ENCODE results near the gene MYL12B. TPM values are rescaled to one million over a fixed set of nuclear protein-coding genes. Genes with fewer than 3 reads are reported as not detected.

MYL12B gene
- total RNA-seq, 1 donor from 2014 or later, result 185 TPM

DNA sequence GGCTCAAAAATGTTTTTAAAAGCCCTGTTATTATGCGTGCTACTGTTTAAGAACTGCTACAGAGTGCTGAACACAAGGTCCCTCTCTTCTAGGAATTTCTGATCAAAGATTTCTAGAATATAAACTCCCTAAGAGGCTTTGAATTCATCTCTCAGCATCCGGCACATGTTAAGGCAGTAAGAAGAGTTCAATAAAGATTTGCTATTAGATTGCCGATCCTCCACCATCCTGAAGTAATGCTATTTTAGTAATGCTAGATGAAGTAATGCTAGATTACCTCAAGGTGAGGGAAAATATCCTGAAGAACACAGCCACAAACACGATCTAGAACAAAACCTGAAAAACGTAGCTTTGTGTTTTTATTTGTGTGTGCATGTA, 949 bp upstream of the MYL12B start:
- peak overlapping the region; percentile 94 for H3K4me3 Mint-ChIP-seq
- H3K36me3 Mint-ChIP-seq (ENCODE audit: low read depth), result peaks cover 39% of the 10 kb centered on the region
- DNase-seq (no peak), ATAC-seq (ENCODE audit: low read depth) (no peak)
- intact Hi-C loops (cut with micrococcal nuclease), result loop anchor here (1.0 to 5.0 kb wide), 5 partner anchors 14 to 689 kb away; partner anchors contain the start of genes METTL4, MYL12A, NDC80 and TGIF1
- peaks cover 80% of the 10 kb centered on the region for H3K4me1 Mint-ChIP-seq
- ChIA-PET POLR2A (interaction anchor here (1.0 to 5.7 kb wide), 22 partner anchors 9 to 603 kb away, joined by 3 to 166 read pairs (median 4); partner anchors contain the start of gene MYL12A), CTCF (interaction anchor here (1.6 kb wide), 1 partner anchor 14 kb away, joined by 11 read pairs; the partner anchor contains the start of gene MYL12A)
- no peaks in the 10 kb centered on the region for H3K27me3 Mint-ChIP-seq
- H3K27ac Mint-ChIP-seq, result peak overlapping the region; percentile 97
- H3K9me3 Mint-ChIP-seq, result no peaks in the 10 kb centered on the region
- TF ChIP-seq, protein P1, sequence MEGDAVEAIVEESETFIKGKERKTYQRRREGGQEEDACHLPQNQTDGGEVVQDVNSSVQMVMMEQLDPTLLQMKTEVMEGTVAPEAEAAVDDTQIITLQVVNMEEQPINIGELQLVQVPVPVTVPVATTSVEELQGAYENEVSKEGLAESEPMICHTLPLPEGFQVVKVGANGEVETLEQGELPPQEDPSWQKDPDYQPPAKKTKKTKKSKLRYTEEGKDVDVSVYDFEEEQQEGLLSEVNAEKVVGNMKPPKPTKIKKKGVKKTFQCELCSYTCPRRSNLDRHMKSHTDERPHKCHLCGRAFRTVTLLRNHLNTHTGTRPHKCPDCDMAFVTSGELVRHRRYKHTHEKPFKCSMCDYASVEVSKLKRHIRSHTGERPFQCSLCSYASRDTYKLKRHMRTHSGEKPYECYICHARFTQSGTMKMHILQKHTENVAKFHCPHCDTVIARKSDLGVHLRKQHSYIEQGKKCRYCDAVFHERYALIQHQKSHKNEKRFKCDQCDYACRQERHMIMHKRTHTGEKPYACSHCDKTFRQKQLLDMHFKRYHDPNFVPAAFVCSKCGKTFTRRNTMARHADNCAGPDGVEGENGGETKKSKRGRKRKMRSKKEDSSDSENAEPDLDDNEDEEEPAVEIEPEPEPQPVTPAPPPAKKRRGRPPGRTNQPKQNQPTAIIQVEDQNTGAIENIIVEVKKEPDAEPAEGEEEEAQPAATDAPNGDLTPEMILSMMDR (IDR thresholded peaks at IDR 0.05), result no peak

DNA sequence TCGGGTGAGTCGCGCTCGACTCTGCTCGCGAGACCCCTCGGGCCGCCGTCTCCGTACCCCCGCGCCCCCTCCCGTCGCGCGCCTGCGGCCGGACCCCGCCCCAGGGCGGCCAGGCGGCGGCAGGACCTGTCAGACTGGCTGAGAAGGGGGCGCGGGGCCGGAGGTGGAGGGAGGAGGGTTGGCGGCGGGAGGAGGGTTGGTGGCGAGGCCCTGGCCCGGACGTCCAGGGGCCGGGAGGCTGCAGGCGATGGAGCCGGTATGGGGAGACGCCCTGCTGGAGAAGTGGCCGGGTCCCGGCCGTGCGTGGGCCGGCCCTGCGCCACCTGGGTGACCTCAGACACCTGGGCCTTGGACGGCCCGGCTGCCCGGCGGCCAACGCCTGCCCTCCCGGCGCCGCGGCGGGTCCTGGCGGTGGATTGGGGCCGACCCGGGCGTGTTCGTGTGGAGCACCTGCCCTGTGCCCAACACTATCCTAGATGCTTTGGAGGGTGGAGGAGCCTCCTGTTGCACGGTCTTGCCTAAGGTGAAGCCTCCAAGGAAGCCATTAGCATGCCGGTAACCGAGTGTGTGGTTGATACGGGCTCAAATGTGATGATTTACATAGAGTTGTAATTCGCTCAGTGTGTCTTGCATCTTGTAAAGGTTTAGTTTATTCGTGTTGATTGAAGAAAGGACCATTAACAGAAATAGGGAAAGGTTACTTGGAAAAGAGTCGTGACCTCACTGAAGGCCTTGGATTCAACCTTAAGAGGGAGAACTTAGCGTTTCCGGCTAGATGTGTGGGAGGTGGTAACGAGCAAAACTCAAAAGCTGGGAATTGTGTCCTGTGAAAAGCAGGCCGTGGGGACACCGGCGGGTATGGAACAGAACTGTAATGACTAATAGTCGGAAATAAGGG, 550 bp downstream of the MYL12B start:
- POLR2A ChIA-PET, result interaction anchor here (0.6 to 5.7 kb wide), 20 partner anchors 8 to 604 kb away, joined by 3 to 166 read pairs (median 4); partner anchors contain the start of gene MYL12A
- Mint-ChIP-seq H3K4me1 (peaks cover 80% of the 10 kb centered on the region), H3K9me3 (no peaks in the 10 kb centered on the region), H3K4me3 (peak overlapping the region; percentile 94), H3K27me3 (no peaks in the 10 kb centered on the region), H3K27ac (peak overlapping the region; percentile 97), H3K36me3 (ENCODE audit: low read depth) (peaks cover 28% of the 10 kb centered on the region)
- intact Hi-C loops (cut with micrococcal nuclease), result loop anchor here (1.0 to 5.0 kb wide), 5 partner anchors 10 to 690 kb away; partner anchors contain the start of genes METTL4, NDC80 and TGIF1
- ATAC-seq (ENCODE audit: low read depth), result peak; percentile 10
- DNase-seq, result peak; percentile 39
- TF ChIP-seq, protein P1 (IDR thresholded peaks at IDR 0.05), result no peak
- CTCF ChIA-PET, result interaction anchor here (1.4 to 1.8 kb wide), 3 partner anchors 16 to 35 kb away, joined by 5 to 11 read pairs (median 6); partner anchors contain the start of gene MYL12A

DNA sequence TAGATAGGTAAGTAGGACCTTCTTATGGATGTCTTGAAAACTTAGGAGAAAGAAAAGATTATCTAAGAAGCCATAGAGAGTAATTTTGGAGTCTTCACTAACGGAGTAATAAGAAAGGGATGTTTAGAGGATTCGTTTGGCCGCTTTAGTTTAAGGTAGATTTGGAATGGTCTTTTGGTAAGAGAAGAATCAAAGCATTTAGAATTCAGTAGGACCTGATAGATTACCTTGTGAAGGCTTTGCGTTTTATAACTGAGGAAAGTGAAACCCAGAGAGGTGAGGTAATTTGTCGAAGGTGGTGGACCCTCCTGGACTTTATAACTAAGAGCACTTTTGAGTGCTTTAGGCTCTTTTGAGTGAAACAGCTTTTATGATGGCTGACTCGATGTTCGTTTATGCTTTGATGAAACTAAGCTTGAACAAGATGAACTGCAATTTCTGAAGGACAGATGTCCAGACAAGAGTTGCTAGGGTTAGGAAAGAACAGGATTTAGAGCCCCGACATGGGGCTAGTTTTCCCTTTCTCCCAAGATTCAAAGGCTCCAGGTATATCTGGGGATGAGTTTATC, 1.3 kb downstream of the MYL12B start:
- ATAC-seq (ENCODE audit: low read depth) (no peak), DNase-seq (no peak)
- TF ChIP-seq, protein P1 (IDR thresholded peaks at IDR 0.05), result no peak
- peak overlapping the region; percentile 74 for H3K27ac Mint-ChIP-seq
- H3K4me3 Mint-ChIP-seq, result peak overlapping the region; percentile 94
- CTCF ChIA-PET, result interaction anchor here (1.4 to 1.8 kb wide), 2 partner anchors 17 to 34 kb away, joined by 5 to 6 read pairs; no protein-coding TSS in a partner anchor
- POLR2A ChIA-PET, result interaction anchor here (2.8 to 5.7 kb wide), 2 partner anchors 14 to 15 kb away, joined by 7 to 166 read pairs; partner anchors contain the start of gene MYL12A
- H3K36me3 Mint-ChIP-seq (ENCODE audit: low read depth), result peaks cover 21% of the 10 kb centered on the region
- intact Hi-C loops (cut with micrococcal nuclease), result loop anchor here (1.0 to 5.0 kb wide), 5 partner anchors 9 to 691 kb away; partner anchors contain the start of genes METTL4, NDC80 and TGIF1
- H3K27me3 Mint-ChIP-seq, result no peaks in the 10 kb centered on the region
- H3K9me3 Mint-ChIP-seq, result no peaks in the 10 kb centered on the region
- peaks cover 78% of the 10 kb centered on the region for H3K4me1 Mint-ChIP-seq

DNA sequence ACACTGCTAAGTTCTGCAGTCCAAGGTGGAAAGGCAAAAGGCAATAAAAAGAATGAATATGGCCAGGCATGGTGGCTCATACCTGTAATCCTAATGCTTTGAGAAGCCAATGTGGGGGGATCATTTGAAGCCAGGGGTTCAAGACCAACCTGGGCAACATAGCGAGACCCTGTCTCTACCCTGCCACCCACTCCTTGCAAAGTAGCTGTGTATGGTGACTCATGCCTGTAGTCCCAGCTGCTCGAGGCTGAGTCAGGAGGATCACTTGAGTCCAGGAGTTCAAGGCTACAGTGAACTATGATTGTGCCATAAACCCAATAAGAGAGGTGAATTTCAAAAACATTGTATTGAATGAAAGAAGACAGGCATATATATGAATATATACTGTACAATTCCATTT, 2.4 kb downstream of the MYL12B start:
- POLR2A ChIA-PET, result interaction anchor here (2.8 to 5.7 kb wide), 2 partner anchors 14 to 15 kb away, joined by 7 to 166 read pairs; partner anchors contain the start of gene MYL12A

More for the DNA sequence above, 2.4 kb downstream of the MYL12B start:
- no peak for ATAC-seq (ENCODE audit: low read depth)
- peak overlapping the region; percentile 8 for H3K27ac Mint-ChIP-seq
- H3K4me1 Mint-ChIP-seq, result peaks cover 80% of the 10 kb centered on the region
- no peaks in the 10 kb centered on the region for H3K9me3 Mint-ChIP-seq
- peaks cover 13% of the 10 kb centered on the region for H3K36me3 Mint-ChIP-seq (ENCODE audit: low read depth)
- H3K4me3 Mint-ChIP-seq, result peak overlapping the region; percentile 6
- no peaks in the 10 kb centered on the region for H3K27me3 Mint-ChIP-seq
- CTCF ChIA-PET, result interaction anchor here (1.8 kb wide), 1 partner anchor 33 kb away, joined by 5 read pairs; no protein-coding TSS in a partner anchor
- intact Hi-C loops (cut with micrococcal nuclease), result loop anchor here (5.0 kb wide), 3 partner anchors 138 to 692 kb away; partner anchors contain the start of genes METTL4, NDC80 and TGIF1
- DNase-seq, result no peak
- TF ChIP-seq, protein P1 (IDR thresholded peaks at IDR 0.05), result no peak
